GM12878 (cell line): ENCODE measurements around the gene SLC35C1. TPM values are rescaled to one million over a fixed set of nuclear protein-coding genes. Genes with fewer than 3 reads are reported as not detected.
A peak's percentile ranks its signal among the peaks of the same experiment; 100 is the strongest.

ENCODE experiments used
- ATAC-seq: fragments of 200-7000 bp; cut with Tn5 transposase; 3 replicates; pipeline ENCODE4 v1.9.1; 2020; ENCODE audit warnings: mild to moderate bottlenecking, moderate library complexity
- BruUV-seq: library from RNA; stranded (reverse); fragments of 400-500 nt; replicated peaks from 2 replicates; lab custom pipeline; 2021; lab: Mats Ljungman, UMichigan
- CTCF ChIA-PET: fragments of 300-600 bp; sonication (Branson Sonifier 250); formaldehyde crosslinking; extraction: SDS; loops from one replicate; lab custom pipeline; 2021; ENCODE audit warnings: inconsistent platforms; lab: Yijun Ruan, JAX
- POLR2A ChIA-PET: fragments of 350-600 bp; formaldehyde crosslinking; extraction: SDS; loops from one replicate; lab custom pipeline; 2021; ENCODE audit warnings: inconsistent platforms; lab: Charles Lee
- RAD21 ChIA-PET: fragments of 300-600 bp; sonication (Branson Sonifier 250); formaldehyde crosslinking; loops from one replicate; lab custom pipeline; 2023; ENCODE audit warnings: antibody characterized with exemption; ENCODE audit not compliant: unreplicated experiment; lab: Charles Lee
- SMC1A ChIA-PET: fragments of 300-600 bp; sonication (Branson Sonifier 250); formaldehyde crosslinking; loops from one replicate; lab custom pipeline; 2023; ENCODE audit not compliant: unreplicated experiment, uncharacterized antibody; lab: Charles Lee
- DNase-seq: peaks from one replicate; pipeline ENCODE4 v3.0.0-alpha.2; 2011; ENCODE audit warnings: low read depth, low spot score
- FAIRE-seq: peaks from 3 replicates; lab custom pipeline; 2011; peaks lifted over from hg19 to GRCh38; lab: Jason Lieb, UNC
- H2AFZ ChIP-seq: 2 replicates; pipeline ENCODE4 v1.6.0; 2011; ENCODE audit warnings: low read depth, low read length, control low read depth; ENCODE audit not compliant: control insufficient read depth
- H3K27ac ChIP-seq: 2 replicates; pipeline ENCODE4 v1.5.1; 2011; ENCODE audit warnings: control low read depth; ENCODE audit not compliant: control insufficient read depth, insufficient read depth
- H3K27me3 ChIP-seq, 2 experiments: replicated peaks in 1 of 2; 2 replicates each; pipeline versions ENCODE4 v1.6.0 to v1.6.1; 2011; ENCODE audit warnings: low read length in 1 of 2; ENCODE audit not compliant: control insufficient read depth in 2 of 2, insufficient read depth in 2 of 2
- H3K36me3 ChIP-seq, 2 experiments: 2 replicates each; pipeline ENCODE4 v1.5.1; 2011; ENCODE audit warnings: low read length in 1 of 2; ENCODE audit not compliant: control insufficient read depth in 2 of 2, insufficient read depth in 2 of 2
- H3K4me1 ChIP-seq: 2 replicates; pipeline ENCODE4 v1.6.1; 2011; ENCODE audit warnings: mild to moderate bottlenecking, low read length, moderate library complexity, mixed read lengths; ENCODE audit not compliant: control insufficient read depth, insufficient read depth
- H3K4me2 ChIP-seq: 2 replicates; pipeline ENCODE4 v1.6.0; 2011; ENCODE audit warnings: control low read depth; ENCODE audit not compliant: control insufficient read depth, insufficient read depth
- H3K4me3 ChIP-seq: fragments of 200-600 bp; sonication (generic); 2 replicates; pipeline ENCODE4 v1.5.1; 2016
- H3K79me2 ChIP-seq: 2 replicates; pipeline ENCODE4 v1.6.0; 2011; ENCODE audit warnings: low read length; ENCODE audit not compliant: control insufficient read depth, insufficient read depth
- H3K9ac ChIP-seq: 2 replicates; pipeline ENCODE4 v1.8.0; 2011; ENCODE audit warnings: low read length, control low read depth, mixed read lengths; ENCODE audit not compliant: control insufficient read depth, insufficient read depth
- H3K9me3 ChIP-seq: replicated peaks from 3 replicates; pipeline ENCODE4 v1.5.1; 2011; ENCODE audit warnings: mild to moderate bottlenecking, low read length; ENCODE audit not compliant: control insufficient read depth, insufficient read depth
- H4K20me1 ChIP-seq: 2 replicates; pipeline ENCODE4 v1.6.0; 2011; ENCODE audit not compliant: control insufficient read depth, insufficient read depth
- ASH2L ChIP-seq: fragments of 300-600, 200-600 bp; sonication (generic); IDR thresholded peaks from 2 replicates; pipeline ENCODE4 v1.6.1; 2017; ENCODE audit warnings: low read depth, mild to moderate bottlenecking, borderline replicate concordance
- BACH1 ChIP-seq: fragments of 450-650 bp; IDR thresholded peaks from 2 replicates; pipeline ENCODE4 v1.6.1; 2017; ENCODE audit warnings: mild to moderate bottlenecking, borderline replicate concordance
- BMI1 ChIP-seq: fragments of 450-650 bp; IDR thresholded peaks from 2 replicates; pipeline ENCODE4 v1.6.1; 2016; ENCODE audit warnings: mild to moderate bottlenecking, moderate library complexity, borderline replicate concordance
- CUX1 ChIP-seq: IDR thresholded peaks from 2 replicates; pipeline ENCODE4 v1.6.1; 2012; ENCODE audit warnings: improper control_type of control experiment, low read depth, low read length; ENCODE audit not compliant: insufficient replicate concordance
- DPF2 ChIP-seq: fragments of 450-650 bp; IDR thresholded peaks from 2 replicates; pipeline ENCODE4 v1.6.1; 2017; ENCODE audit warnings: mild to moderate bottlenecking
- EP300 ChIP-seq, 2 experiments: fragments of 150-350 bp in 1 of 2; IDR thresholded peaks; 2 replicates each; pipeline ENCODE4 v1.6.1; 2011 to 2012; ENCODE audit warnings: low read depth in 2 of 2, low read length in 2 of 2, borderline replicate concordance in 1 of 2, improper control_type of control experiment in 1 of 2, inconsistent platforms in 1 of 2; ENCODE audit not compliant: control insufficient read depth in 1 of 2
- HDAC6 ChIP-seq: fragments of 200-600 bp; sonication (generic); IDR thresholded peaks from one replicate; pipeline ENCODE4 v1.8.0; 2017; ENCODE audit warnings: antibody characterized with exemption; ENCODE audit not compliant: unreplicated experiment
- SMAD5 ChIP-seq: IDR thresholded peaks from 2 replicates; pipeline ENCODE4 v1.6.1; 2016; ENCODE audit warnings: antibody characterized with exemption, low read depth
- SMARCA5 ChIP-seq: fragments of 450-650 bp; IDR thresholded peaks from 2 replicates; pipeline ENCODE4 v1.6.1; 2017; ENCODE audit warnings: mild to moderate bottlenecking
- STAT1 ChIP-seq: fragments of 450-650 bp; conservative IDR thresholded peaks from 2 replicates; pipeline ENCODE4 v1.6.1; 2014; ENCODE audit warnings: antibody characterized with exemption, mild to moderate bottlenecking
- STAT3 ChIP-seq: IDR thresholded peaks from 2 replicates; pipeline ENCODE4 v1.6.1; 2011; ENCODE audit warnings: low read depth, low read length, improper control_type of control experiment
- ZNF207 ChIP-seq: fragments of 450-650 bp; IDR thresholded peaks from 2 replicates; pipeline ENCODE4 v1.6.1; 2014; ENCODE audit warnings: antibody characterized with exemption, mild to moderate bottlenecking, borderline replicate concordance
- WGBS: methylation state at CpG from one replicate; pipeline ENCODE4 v1.1.6; 2016; ENCODE audit warnings: low lambda C conversion rate; ENCODE audit not compliant: insufficient replicate concordance, insufficient coverage; ENCODE audit errors: missing lambda C conversion rate; 5-methylcytosine and 5-hydroxymethylcytosine counted together
- in situ Hi-C: fragments of 300-500 bp; cut with MboI; formaldehyde crosslinking; loops from 9 replicates; pipeline ENCODE4 v1.14.3; 2018; ENCODE audit warnings: mixed read lengths
- intact Hi-C: fragments of 100-400 bp; cut with micrococcal nuclease; formaldehyde crosslinking; loops from one replicate; pipeline ENCODE4 v1.14.2; 2022; ENCODE audit not compliant: unreplicated experiment
- polyA plus RNA-seq, 11 experiments: library from polyadenylated mRNA; depleted of rRNA in 4 of 11; unstranded in 6 of 11; stranded (reverse) in 5 of 11; fragments of >200 nt; fragmentation: Nextera tagmentation in 4 of 11; fragmentation: Illumina TruSeq in 1 of 11; extraction: Ambion mirVana in 4 of 11; extraction: Trizol in 1 of 11; gene quantifications; 1 replicate in 1 of 11; 2 replicates in 10 of 11; pipeline versions ENCODE4 v1.2.1 to v1.2.3, GENCODE V29; 2011 to 2016; ENCODE audit warnings: inconsistent platforms in 2 of 11, missing spikeins in 2 of 11, low read depth in 1 of 11
- total RNA-seq, 4 experiments: library from RNA; depleted of rRNA in 3 of 4; stranded (reverse); fragments of >200 nt in 3 of 4; fragmentation: Illumina TruSeq in 1 of 4; extraction: Trizol in 1 of 4; gene quantifications; 2 replicates each; pipeline versions ENCODE4 v1.2.1 to v1.2.3, GENCODE V29; 2013 to 2021

Gene SLC35C1
- total and polyA plus RNA-seq, 10 of the 15 experiments (the other 5 are each of a cell fraction or from before 2014, with no cell fraction given), result 0.55 to 9.7 (median 4.3) TPM

GRCh38 chr11:45848654-45849081 is 43.7 kb downstream of the SLC35C1 start:
- no peak for DNase-seq
- ATAC-seq, result no peak
- no peak overlapping the region for H3K27ac ChIP-seq
- in situ Hi-C loops (no loop called here), intact Hi-C loops (loop anchor here (10.0 kb wide), 2 partner anchors 156 to 276 kb away; partner anchors contain the start of gene PHF21A)
- H3K9me3 ChIP-seq, result no peaks in the 10 kb centered on the region
- peak overlapping the region; percentile 67 for H3K4me2 ChIP-seq
- H3K79me2 ChIP-seq, result peaks cover 10% of the 10 kb centered on the region
- no TSS peak for BruUV-seq
- CTCF ChIA-PET, result interaction anchor here (0.9 kb wide), 1 partner anchor 13 kb away, joined by 3 read pairs; no protein-coding TSS in a partner anchor
- peak overlapping the region; percentile 78; the same call in 1 of the 2 replicates for H3K4me3 ChIP-seq
- H3K36me3 ChIP-seq, result no peaks in the 10 kb centered on the region
- POLR2A ChIA-PET, result interaction anchor here (0.6 kb wide), 7 partner anchors 43 to 1349 kb away, joined by 3 to 5 read pairs (median 3); no protein-coding TSS in a partner anchor
- H3K4me1 ChIP-seq, result peaks cover 16% of the 10 kb centered on the region
- WGBS, result 96% methylated on average over 8 of the region's 8 CpGs
- TF ChIP-seq HDAC6 (no peak), BMI1 (no peak)
- H3K9ac ChIP-seq, result no peak overlapping the region
- no peak for FAIRE-seq
- H3K27me3 ChIP-seq, result no peaks in the 10 kb centered on the region
- RAD21 ChIA-PET, result interaction anchor here (0.6 kb wide), 1 partner anchor 14 kb away, joined by 3 read pairs; no protein-coding TSS in a partner anchor
- no peak overlapping the region for H2AFZ ChIP-seq
- peaks cover 8% of the 10 kb centered on the region; the same call in 1 of the 2 replicates for H4K20me1 ChIP-seq
- SMC1A ChIA-PET, result interaction anchor here (2.6 kb wide), 1 partner anchor 13 kb away, joined by 8 read pairs; no protein-coding TSS in a partner anchor

- peaks cover 16% of the 10 kb centered on the region for H3K4me1 ChIP-seq
- H3K9ac ChIP-seq, result no peak overlapping the region
- ChIA-PET POLR2A (interaction anchor here (0.7 to 1.1 kb wide), 3 partner anchors 12 to 68 kb away, joined by 3 to 6 read pairs (median 3); partner anchors contain the start of gene PEX16), CTCF (interaction anchor here (0.6 to 2.9 kb wide), 7 partner anchors 8 to 156 kb away, joined by 3 to 13 read pairs (median 4); no protein-coding TSS in a partner anchor), RAD21 (interaction anchor here (1.5 kb wide), 1 partner anchor 44 kb away, joined by 5 read pairs; no protein-coding TSS in a partner anchor), SMC1A (interaction anchor here (1.2 to 2.2 kb wide), 5 partner anchors 10 to 240 kb away, joined by 3 to 11 read pairs (median 3); partner anchors contain the start of gene PEX16)
- peaks cover 13% of the 10 kb centered on the region for H3K79me2 ChIP-seq
- no peak for DNase-seq
- H3K36me3 ChIP-seq, result no peaks in the 10 kb centered on the region
- H3K4me3 ChIP-seq, result no peak overlapping the region
- intact Hi-C loops (no loop called here), in situ Hi-C loops (no loop called here)
- no peaks in the 10 kb centered on the region for H3K27me3 ChIP-seq
- ATAC-seq, result no peak
- peaks cover 8% of the 10 kb centered on the region for H4K20me1 ChIP-seq
- no peak for FAIRE-seq
- WGBS, result 100% methylated on average over 2 of the region's 2 CpGs
- no TSS peak for BruUV-seq
- H3K4me2 ChIP-seq, result peak overlapping the region; percentile 26
- no peak overlapping the region for H3K27ac ChIP-seq
- no peak overlapping the region for H2AFZ ChIP-seq
- H3K9me3 ChIP-seq, result no peaks in the 10 kb centered on the region
- TF ChIP-seq STAT3 (no peak), ASH2L (no peak), EP300 (IDR thresholded peaks at IDR 0.05; ENCODE audit: borderline replicate concordance in 1 of 2, control insufficient read depth in 1 of 2, low read depth in 2 of 2, low read length in 2 of 2) (no peak), SMAD5 (no peak), ZNF207 (no peak), CUX1 (no peak), STAT1 (no peak), DPF2 (no peak), SMARCA5 (no peak), BACH1 (no peak)
Observed at GRCh38 chr11:45850446-45850845, 45.5 kb downstream of the SLC35C1 start.
